ENCODE measurements around the gene MORC2. TPM values are rescaled to one million over a fixed set of nuclear protein-coding genes. Genes with fewer than 3 reads are reported as not detected.

MORC2 gene
- total and polyA plus RNA-seq, 2 of the 13 experiments (the other 11 are each of a cell fraction or from before 2014, with no cell fraction given): 11.9 to 18.3 TPM

GRCh38 chr22:30881361-30882183 lies 87.0 kb downstream of the MORC2 start (continued):
- TF ChIP-seq ZNF563 (CRISPR knock-in tag; IDR thresholded peaks at IDR 0.05) (0 out of 2 replicates have a peak, but pooled peaks have one; percentile 51), POLR2G (IDR thresholded peaks at IDR 0.05; ENCODE audit: low read depth, low read length) (peak; percentile 46; the same call in 1 of the 2 replicates), SRY (CRISPR knock-in tag; IDR thresholded peaks at IDR 0.05) (no peak), ZNF772 (CRISPR knock-in tag; IDR thresholded peaks at IDR 0.05) (no peak), FOXK2 (IDR thresholded peaks at IDR 0.05) (no peak), KDM3A (CRISPR knock-in tag; IDR thresholded peaks at IDR 0.05; ENCODE audit: low read depth) (no peak), ATF3 (CRISPR knock-in tag; IDR thresholded peaks at IDR 0.05) (peak; percentile 41; the same call in 1 of the 2 replicates), POLR2AphosphoS2 (IDR thresholded peaks at IDR 0.05; ENCODE audit: low read depth, low read length) (no peak), ZNF260 (CRISPR knock-in tag; IDR thresholded peaks at IDR 0.05; ENCODE audit: borderline replicate concordance, low read depth) (no peak), TCF7L2 (IDR thresholded peaks at IDR 0.05; ENCODE audit: low read depth, low read length) (no peak), TRIM24 (CRISPR knock-in tag; IDR thresholded peaks at IDR 0.05) (no peak), NFE2 (CRISPR knock-in tag; IDR thresholded peaks at IDR 0.05) (no peak), RERE (CRISPR knock-in tag; IDR thresholded peaks at IDR 0.05; ENCODE audit: low read depth) (no peak), MYPOP (CRISPR knock-in tag; IDR thresholded peaks at IDR 0.05) (no peak), FOXO1 (CRISPR knock-in tag; IDR thresholded peaks at IDR 0.05) (peak; percentile 66; the same call in 1 of the 2 replicates), HOXA7 (CRISPR knock-in tag; IDR thresholded peaks at IDR 0.05) (no peak), FOXM1 (CRISPR knock-in tag; IDR thresholded peaks at IDR 0.05) (no peak), SNAI1 (CRISPR knock-in tag; IDR thresholded peaks at IDR 0.05; ENCODE audit: borderline replicate concordance) (no peak), NFKBIZ (CRISPR knock-in tag; IDR thresholded peaks at IDR 0.05) (no peak), PAF1 (CRISPR knock-in tag; IDR thresholded peaks at IDR 0.05) (no peak), NCOA5 (CRISPR knock-in tag; IDR thresholded peaks at IDR 0.05) (no peak), RARA (CRISPR knock-in tag; IDR thresholded peaks at IDR 0.05) (peak; percentile 80), SP2 (CRISPR knock-in tag; IDR thresholded peaks at IDR 0.05) (no peak)
- TF ChIP-seq, protein P1, sequence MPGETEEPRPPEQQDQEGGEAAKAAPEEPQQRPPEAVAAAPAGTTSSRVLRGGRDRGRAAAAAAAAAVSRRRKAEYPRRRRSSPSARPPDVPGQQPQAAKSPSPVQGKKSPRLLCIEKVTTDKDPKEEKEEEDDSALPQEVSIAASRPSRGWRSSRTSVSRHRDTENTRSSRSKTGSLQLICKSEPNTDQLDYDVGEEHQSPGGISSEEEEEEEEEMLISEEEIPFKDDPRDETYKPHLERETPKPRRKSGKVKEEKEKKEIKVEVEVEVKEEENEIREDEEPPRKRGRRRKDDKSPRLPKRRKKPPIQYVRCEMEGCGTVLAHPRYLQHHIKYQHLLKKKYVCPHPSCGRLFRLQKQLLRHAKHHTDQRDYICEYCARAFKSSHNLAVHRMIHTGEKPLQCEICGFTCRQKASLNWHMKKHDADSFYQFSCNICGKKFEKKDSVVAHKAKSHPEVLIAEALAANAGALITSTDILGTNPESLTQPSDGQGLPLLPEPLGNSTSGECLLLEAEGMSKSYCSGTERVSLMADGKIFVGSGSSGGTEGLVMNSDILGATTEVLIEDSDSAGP (CRISPR knock-in tag; IDR thresholded peaks at IDR 0.05; ENCODE audit: borderline replicate concordance): no peak

Measured in HepG2 (cell line).